Measurements from ENCODE around the gene POFUT1. TPM values are rescaled to one million over a fixed set of nuclear protein-coding genes. Genes with fewer than 3 reads are reported as not detected.

Gene POFUT1
- total and polyA plus RNA-seq, 12 donors = 9.7 to 32.9 (median 27.4) TPM

DNA sequence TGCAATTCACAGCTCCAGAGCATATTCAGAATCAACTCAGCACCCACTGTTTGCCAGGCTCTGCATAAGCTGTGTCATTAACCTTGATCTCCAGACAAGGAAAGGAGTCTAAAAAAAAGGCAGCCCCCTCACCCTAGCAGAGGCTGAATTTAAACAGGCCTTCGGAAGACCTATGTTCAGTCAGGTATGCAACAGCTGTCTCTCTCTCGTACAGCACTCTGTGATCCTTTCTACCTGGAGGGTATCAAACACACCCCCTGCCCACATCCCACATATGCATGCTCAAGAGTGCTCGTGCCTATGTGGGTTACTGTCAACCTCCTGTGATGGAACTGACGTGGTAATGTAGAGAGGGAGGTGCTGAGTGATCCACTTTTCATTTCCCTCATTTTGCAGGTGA, 8.7 kb upstream of the POFUT1 start:
- Histone ChIP-seq H3K9me3 (no peaks in the 10 kb centered on the region), H3K4me1 (peaks cover 16 to 48% (median 31%) of the 10 kb centered on the region in 9 donors), H3K27ac (no peak overlapping the region), H3K36me3 (peaks cover 0 to 86% (median 53%) of the 10 kb centered on the region in 9 donors), H3K27me3 (no peaks in the 10 kb centered on the region), H3K4me3 (no peak overlapping the region)
- WGBS, 2 donors = 77 to 79% methylated on average over 4 of the region's 4 CpGs
- no peak for DNase-seq
- intact Hi-C loops (cut with DNase I) = no loop called here
- ATAC-seq = no peak
- TF ChIP-seq CTCF (IDR thresholded peaks at IDR 0.05) = no peak

DNA sequence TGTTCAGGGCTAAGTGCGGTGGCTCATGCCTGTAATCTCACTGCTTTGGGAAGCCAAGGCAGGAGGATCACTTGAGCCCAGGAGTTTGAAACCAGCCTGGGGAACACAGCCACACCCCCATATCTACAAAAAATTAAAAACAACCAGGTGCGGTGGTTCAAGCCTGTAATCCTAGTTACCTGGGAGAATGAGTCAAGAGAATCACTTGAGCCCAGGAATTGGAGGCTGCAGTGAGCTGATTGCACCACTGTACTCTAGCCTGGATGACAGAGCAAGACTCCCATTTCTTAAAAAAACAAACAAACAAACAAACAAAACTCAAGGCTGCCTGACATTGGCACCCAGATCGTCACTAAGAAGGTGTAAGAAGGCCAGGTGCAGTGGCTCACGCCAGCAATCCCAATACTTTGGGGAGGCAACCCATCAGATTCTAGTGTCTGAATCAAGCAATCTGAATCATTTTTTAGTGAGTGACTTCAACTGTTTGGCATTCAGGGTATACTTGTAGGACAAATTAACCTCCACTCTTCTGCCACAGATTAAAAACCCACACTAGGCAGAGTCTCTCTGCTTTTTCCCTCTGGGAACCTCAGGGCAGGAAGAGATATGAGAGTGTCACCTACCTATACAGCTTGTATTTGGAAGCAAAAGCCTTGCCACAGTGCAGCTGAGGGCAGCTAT, 6.2 kb upstream of the POFUT1 start:
- WGBS, 2 donors = 81 to 87% methylated on average over 4 of the region's 4 CpGs
- peaks cover 0 to 66% (median 41%) of the 10 kb centered on the region in 9 donors for H3K36me3 ChIP-seq
- TF ChIP-seq CTCF (IDR thresholded peaks at IDR 0.05) = no peak
- H3K27ac ChIP-seq = peak overlapping the region in 6 of 10 donors; percentile 20 to 96 (median 44)
- peaks cover 22 to 64% (median 54%) of the 10 kb centered on the region in 9 donors for H3K4me1 ChIP-seq
- no peak for ATAC-seq
- intact Hi-C loops (cut with DNase I) = loop anchor here in 6 of 10 donors (10.0 kb wide), 6 partner anchors 73 to 263 kb away; partner anchors contain the start of genes ASXL1 (in 2 of the 6) and KIF3B (in 1 of the 6)
- no peak overlapping the region for H3K4me3 ChIP-seq
- no peak for DNase-seq
- H3K9me3 ChIP-seq = no peaks in the 10 kb centered on the region
- no peaks in the 10 kb centered on the region for H3K27me3 ChIP-seq

- peaks cover 0 to 60% (median 35%) of the 10 kb centered on the region in 9 donors for H3K36me3 ChIP-seq
- H3K9me3 ChIP-seq = no peaks in the 10 kb centered on the region
- H3K27ac ChIP-seq = peak overlapping the region in 6 of 10 donors; percentile 20 to 96 (median 44)
- 66 to 69% methylated on average over 8 of the region's 8 CpGs for WGBS, 2 donors
- H3K4me3 ChIP-seq = no peak overlapping the region
- peaks cover 27 to 70% (median 60%) of the 10 kb centered on the region in 9 donors for H3K4me1 ChIP-seq
- intact Hi-C loops (cut with DNase I) = loop anchor here in 6 of 10 donors (10.0 kb wide), 6 partner anchors 73 to 263 kb away; partner anchors contain the start of genes ASXL1 (in 2 of the 6) and KIF3B (in 1 of the 6)
- DNase-seq (no peak), ATAC-seq (peak in 1 of 8 donors; percentile 26)
- TF ChIP-seq CTCF (IDR thresholded peaks at IDR 0.05) = no peak
- H3K27me3 ChIP-seq = no peaks in the 10 kb centered on the region
Observed at GRCh38 chr20:32201977-32202363, 5.7 kb upstream of the POFUT1 start.

DNA sequence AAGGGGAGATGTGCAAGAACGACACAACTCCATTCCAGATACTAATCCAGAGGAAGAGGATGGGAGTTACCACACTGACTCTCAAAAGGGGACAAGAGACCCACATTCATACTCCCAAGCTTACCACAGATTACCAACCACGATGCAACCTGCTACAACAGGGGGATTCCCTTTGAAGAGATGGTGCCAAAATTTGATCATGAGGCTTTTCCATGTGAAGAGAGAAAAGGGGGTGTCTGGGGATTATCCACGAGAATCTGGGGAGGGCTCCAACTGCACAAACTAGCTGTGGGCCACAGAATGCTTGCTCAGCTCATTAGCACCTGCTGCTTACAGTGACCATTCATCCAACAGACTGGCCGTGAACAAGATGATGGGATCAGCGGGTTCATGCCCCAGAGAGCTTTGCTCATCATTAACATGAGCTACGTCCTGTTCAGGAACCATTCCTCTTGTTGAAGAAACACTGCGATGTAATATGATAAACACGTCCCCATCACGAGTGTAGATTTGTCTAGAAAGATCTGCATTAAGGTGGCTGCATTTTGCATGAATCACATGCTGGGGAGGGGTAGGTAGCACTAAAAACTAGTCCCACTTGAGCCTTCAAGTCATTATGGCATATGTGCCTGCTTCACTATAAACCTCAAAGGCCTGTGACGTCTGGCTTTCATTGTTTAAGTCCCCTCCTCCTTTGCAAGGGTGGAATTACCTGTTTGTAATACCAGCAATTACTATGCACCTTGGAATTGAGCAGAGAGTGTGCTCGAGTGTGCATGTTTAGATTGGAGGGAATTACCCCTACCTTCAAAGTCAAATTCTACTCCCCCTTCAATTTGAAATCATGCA, 4.1 kb upstream of the POFUT1 start:
- WGBS, 2 donors = 63 to 66% methylated on average over 11 of the region's 11 CpGs
- TF ChIP-seq CTCF (IDR thresholded peaks at IDR 0.05) = no peak
- H3K36me3 ChIP-seq = peaks cover 0 to 44% (median 24%) of the 10 kb centered on the region in 9 donors
- H3K4me1 ChIP-seq = peaks cover 31 to 73% (median 67%) of the 10 kb centered on the region in 9 donors
- intact Hi-C loops (cut with DNase I) = loop anchor here in 6 of 10 donors (10.0 kb wide), 6 partner anchors 71 to 261 kb away; partner anchors contain the start of genes ASXL1 (in 2 of the 6) and KIF3B (in 1 of the 6)
- no peaks in the 10 kb centered on the region for H3K27me3 ChIP-seq
- no peak overlapping the region for H3K4me3 ChIP-seq
- peak overlapping the region in 9 of 10 donors; percentile 52 to 99 (median 95) for H3K27ac ChIP-seq
- DNase-seq (no peak), ATAC-seq (no peak)
- H3K9me3 ChIP-seq = no peaks in the 10 kb centered on the region

All from heart right ventricle (tissue), 16 donors.